Activated T-cell treated with anti-CD3 and anti-CD28 coated beads, Interleukin-2, amount 50 U/mL, for 24 hours (primary cell): ENCODE data around the gene TAGLN3.

Experiments
- DNase-seq: peaks from one replicate; pipeline ENCODE4 v3.0.0-alpha.2; 2020
- H3K27ac Mint-ChIP-seq: 2 replicates; pipeline ENCODE4 v1.8.0; 2020; ENCODE audit warnings: mild to moderate bottlenecking, mixed read lengths
- H3K27me3 Mint-ChIP-seq: 2 replicates; pipeline ENCODE4 v1.8.0; 2020; ENCODE audit warnings: mixed read lengths
- H3K36me3 Mint-ChIP-seq: 2 replicates; pipeline ENCODE4 v1.8.0; 2020; ENCODE audit warnings: low read depth, mixed read lengths
- H3K4me1 Mint-ChIP-seq: 2 replicates; pipeline ENCODE4 v1.8.0; 2020; ENCODE audit warnings: low read depth, mixed read lengths
- H3K4me3 Mint-ChIP-seq: 2 replicates; pipeline ENCODE4 v1.8.0; 2020; ENCODE audit warnings: mild to moderate bottlenecking, moderate library complexity, mixed read lengths
- H3K9me3 Mint-ChIP-seq: 2 replicates; pipeline ENCODE4 v1.8.0; 2020; ENCODE audit warnings: mixed read lengths

The TAGLN3 gene

GRCh38 chr3:111998636-111999483 lies at the start of gene TAGLN3:
TAGLN3 (plus strand) TSS chr3:111998922; CDS start chr3:111999423, 501 bp downstream.
- peaks cover 53% of the 10 kb centered on the region for H3K4me1 Mint-ChIP-seq
- peak; percentile 42 for DNase-seq
- no peaks in the 10 kb centered on the region for H3K36me3 Mint-ChIP-seq
- H3K4me3 Mint-ChIP-seq: peak within 1 kb of the TSS; percentile 65
- H3K9me3 Mint-ChIP-seq: no peaks in the 10 kb centered on the region
- no peak within 1 kb of the TSS for H3K27ac Mint-ChIP-seq
- no peaks in the 10 kb centered on the region for H3K27me3 Mint-ChIP-seq

- H3K36me3 Mint-ChIP-seq: no peaks in the 10 kb centered on the region
- no peaks in the 10 kb centered on the region for H3K9me3 Mint-ChIP-seq
- H3K4me3 Mint-ChIP-seq: no peak overlapping the region
- no peaks in the 10 kb centered on the region for H3K27me3 Mint-ChIP-seq
- H3K27ac Mint-ChIP-seq: no peak overlapping the region
- no peak for DNase-seq
- no peaks in the 10 kb centered on the region for H3K4me1 Mint-ChIP-seq
These were observed 49.0 kb upstream of the TAGLN3 start for GRCh38 chr3:111949712-111950111.

- H3K9me3 Mint-ChIP-seq: no peaks in the 10 kb centered on the region
- no peak for DNase-seq
- no peaks in the 10 kb centered on the region for H3K27me3 Mint-ChIP-seq
- no peak overlapping the region for H3K27ac Mint-ChIP-seq
- H3K4me3 Mint-ChIP-seq: no peak overlapping the region
- H3K36me3 Mint-ChIP-seq: no peaks in the 10 kb centered on the region
- H3K4me1 Mint-ChIP-seq: no peaks in the 10 kb centered on the region
These were observed 47.7 kb upstream of the TAGLN3 start for GRCh38 chr3:111951032-111951431.

GRCh38 chr3:111952086-111952485 lies 46.6 kb upstream of the TAGLN3 start:
- H3K4me1 Mint-ChIP-seq: no peaks in the 10 kb centered on the region

GRCh38 chr3:111952866-111953450 lies 45.8 kb upstream of the TAGLN3 start:
- H3K4me1 Mint-ChIP-seq: no peaks in the 10 kb centered on the region
- H3K9me3 Mint-ChIP-seq: no peaks in the 10 kb centered on the region
- H3K27ac Mint-ChIP-seq: no peak overlapping the region
- H3K4me3 Mint-ChIP-seq: no peak overlapping the region
- DNase-seq: no peak
- H3K36me3 Mint-ChIP-seq: no peaks in the 10 kb centered on the region
- H3K27me3 Mint-ChIP-seq: no peaks in the 10 kb centered on the region

More at GRCh38 chr3:111952086-111952485, 46.6 kb upstream of the TAGLN3 start:
- no peaks in the 10 kb centered on the region for H3K9me3 Mint-ChIP-seq
- no peaks in the 10 kb centered on the region for H3K36me3 Mint-ChIP-seq
- no peak overlapping the region for H3K4me3 Mint-ChIP-seq
- no peak for DNase-seq
- H3K27ac Mint-ChIP-seq: no peak overlapping the region
- no peaks in the 10 kb centered on the region for H3K27me3 Mint-ChIP-seq

GRCh38 chr3:111954228-111954990 lies 44.3 kb upstream of the TAGLN3 start:
- Mint-ChIP-seq H3K9me3 (no peaks in the 10 kb centered on the region), H3K27me3 (no peaks in the 10 kb centered on the region), H3K27ac (no peak overlapping the region), H3K36me3 (no peaks in the 10 kb centered on the region), H3K4me3 (no peak overlapping the region), H3K4me1 (no peaks in the 10 kb centered on the region)
- no peak for DNase-seq

GRCh38 chr3:111955876-111956275 lies 42.8 kb upstream of the TAGLN3 start:
- Mint-ChIP-seq H3K36me3 (no peaks in the 10 kb centered on the region), H3K4me1 (no peaks in the 10 kb centered on the region), H3K9me3 (no peaks in the 10 kb centered on the region), H3K27ac (no peak overlapping the region), H3K4me3 (no peak overlapping the region), H3K27me3 (no peaks in the 10 kb centered on the region)
- DNase-seq: no peak

GRCh38 chr3:111956449-111956848 lies 42.3 kb upstream of the TAGLN3 start:
- Mint-ChIP-seq H3K27ac (no peak overlapping the region), H3K4me1 (peaks cover under 1% of the 10 kb centered on the region), H3K4me3 (no peak overlapping the region), H3K36me3 (no peaks in the 10 kb centered on the region), H3K27me3 (no peaks in the 10 kb centered on the region), H3K9me3 (no peaks in the 10 kb centered on the region)
- no peak for DNase-seq

GRCh38 chr3:111956995-111957734 lies 41.6 kb upstream of the TAGLN3 start:
- no peaks in the 10 kb centered on the region for H3K36me3 Mint-ChIP-seq

GRCh38 chr3:111961461-111962164 lies 37.1 kb upstream of the TAGLN3 start:
- DNase-seq: no peak
- H3K4me3 Mint-ChIP-seq: no peak overlapping the region
- H3K4me1 Mint-ChIP-seq: peaks cover 25% of the 10 kb centered on the region
- no peaks in the 10 kb centered on the region for H3K27me3 Mint-ChIP-seq
- H3K27ac Mint-ChIP-seq: no peak overlapping the region
- H3K9me3 Mint-ChIP-seq: no peaks in the 10 kb centered on the region
- H3K36me3 Mint-ChIP-seq: no peaks in the 10 kb centered on the region

More at GRCh38 chr3:111956995-111957734, 41.6 kb upstream of the TAGLN3 start:
- Mint-ChIP-seq H3K27me3 (no peaks in the 10 kb centered on the region), H3K27ac (no peak overlapping the region), H3K9me3 (no peaks in the 10 kb centered on the region), H3K4me3 (no peak overlapping the region), H3K4me1 (peaks cover 4% of the 10 kb centered on the region)
- no peak for DNase-seq

- Mint-ChIP-seq H3K27me3 (no peaks in the 10 kb centered on the region), H3K9me3 (no peaks in the 10 kb centered on the region), H3K36me3 (no peaks in the 10 kb centered on the region), H3K4me1 (peaks cover 31% of the 10 kb centered on the region), H3K27ac (no peak overlapping the region), H3K4me3 (no peak overlapping the region)
- no peak for DNase-seq
These were observed 35.3 kb upstream of the TAGLN3 start for GRCh38 chr3:111963424-111963823.

GRCh38 chr3:111965484-111965883 lies 33.2 kb upstream of the TAGLN3 start:
- DNase-seq: no peak
- no peaks in the 10 kb centered on the region for H3K27me3 Mint-ChIP-seq
- no peak overlapping the region for H3K27ac Mint-ChIP-seq
- H3K4me3 Mint-ChIP-seq: no peak overlapping the region
- H3K9me3 Mint-ChIP-seq: no peaks in the 10 kb centered on the region
- H3K4me1 Mint-ChIP-seq: peaks cover 31% of the 10 kb centered on the region
- H3K36me3 Mint-ChIP-seq: no peaks in the 10 kb centered on the region

- Mint-ChIP-seq H3K4me1 (peaks cover 27% of the 10 kb centered on the region), H3K4me3 (no peak overlapping the region), H3K9me3 (no peaks in the 10 kb centered on the region), H3K27me3 (no peaks in the 10 kb centered on the region), H3K36me3 (no peaks in the 10 kb centered on the region), H3K27ac (no peak overlapping the region)
- no peak for DNase-seq
These were observed 31.7 kb upstream of the TAGLN3 start for GRCh38 chr3:111967068-111967467.
